ENCODE data around the gene SCUBE3. TPM values are rescaled to one million over a fixed set of nuclear protein-coding genes. Genes with fewer than 3 reads are reported as not detected.

The SCUBE3 gene
- total RNA-seq, 2 experiments from 2014 or later: 0.02 TPM; not detected in 1

DNA sequence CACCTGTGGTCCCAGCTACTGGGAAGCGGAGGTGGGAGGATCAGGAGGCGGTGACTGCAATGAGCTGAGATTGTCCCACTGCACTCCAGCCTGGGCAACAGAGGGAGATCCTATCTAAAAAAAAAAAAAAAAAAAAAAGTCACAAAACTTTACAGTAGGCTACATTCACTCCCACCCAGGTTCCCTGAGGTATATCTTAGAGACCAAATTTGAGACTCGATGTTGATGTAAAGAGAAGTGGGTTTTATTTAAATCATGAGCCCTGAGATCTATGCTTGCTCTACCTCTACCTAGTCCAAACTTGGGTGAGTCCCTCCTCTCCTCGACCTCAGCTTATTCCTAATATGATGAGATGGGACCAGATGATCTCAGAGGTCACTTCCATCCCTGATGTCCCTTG lies 75.1 kb downstream of the SCUBE3 start:
- intact Hi-C loops (cut with micrococcal nuclease): no loop called here
- CTCF ChIA-PET: interaction anchor here (1.0 to 1.2 kb wide), 3 partner anchors 39 to 161 kb away, joined by 3 to 4 read pairs (median 3); no protein-coding TSS in a partner anchor
- Mint-ChIP-seq H3K4me1 (ENCODE audit: low read depth) (no peaks in the 10 kb centered on the region), H3K27me3 (no peaks in the 10 kb centered on the region), H3K4me3 (no peak overlapping the region), H3K36me3 (peaks cover 29% of the 10 kb centered on the region), H3K9me3 (no peaks in the 10 kb centered on the region), H3K27ac (no peak overlapping the region)
- POLR2A ChIA-PET: no interaction called here
- no peak for DNase-seq

DNA sequence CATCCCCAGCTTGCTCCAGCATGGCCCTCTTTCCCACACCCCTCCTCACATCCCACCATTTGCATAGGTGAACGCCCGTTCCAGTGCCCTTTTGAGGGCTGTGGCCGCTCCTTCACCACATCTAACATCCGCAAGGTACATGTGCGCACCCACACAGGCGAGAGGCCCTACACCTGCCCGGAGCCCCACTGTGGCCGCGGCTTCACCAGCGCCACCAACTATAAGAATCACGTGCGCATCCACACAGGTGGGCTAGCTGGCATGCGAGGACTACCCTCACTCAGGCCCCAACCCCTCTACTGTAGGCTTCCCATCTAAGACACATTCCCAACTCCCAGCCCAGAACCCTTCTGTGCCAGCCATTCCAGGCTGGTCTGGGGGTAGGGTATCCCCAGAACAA lies 77.7 kb downstream of the SCUBE3 start:
- no peak overlapping the region for H3K4me3 Mint-ChIP-seq
- H3K9me3 Mint-ChIP-seq: no peaks in the 10 kb centered on the region
- DNase-seq: no peak
- H3K36me3 Mint-ChIP-seq: peaks cover 21% of the 10 kb centered on the region
- no peaks in the 10 kb centered on the region for H3K27me3 Mint-ChIP-seq
- CTCF ChIA-PET: interaction anchor here (11.0 kb wide), 1 partner anchor 159 kb away, joined by 192 read pairs; the partner anchor contains the start of gene FANCE
- POLR2A ChIA-PET: no interaction called here
- H3K4me1 Mint-ChIP-seq (ENCODE audit: low read depth): no peaks in the 10 kb centered on the region
- H3K27ac Mint-ChIP-seq: no peak overlapping the region
- intact Hi-C loops (cut with micrococcal nuclease): no loop called here

GRCh38 chr6:35292494-35292893 lies 78.7 kb downstream of the SCUBE3 start:
- no peak overlapping the region for H3K27ac Mint-ChIP-seq
- intact Hi-C loops (cut with micrococcal nuclease): no loop called here
- no peak for DNase-seq
- H3K9me3 Mint-ChIP-seq: no peaks in the 10 kb centered on the region
- peaks cover 4% of the 10 kb centered on the region for H3K4me1 Mint-ChIP-seq (ENCODE audit: low read depth)
- H3K4me3 Mint-ChIP-seq: no peak overlapping the region
- no peaks in the 10 kb centered on the region for H3K27me3 Mint-ChIP-seq
- ChIA-PET CTCF (interaction anchor here (2.2 to 11.0 kb wide), 4 partner anchors 11 to 174 kb away, joined by 7 to 232 read pairs (median 103); partner anchors contain the start of gene FANCE), POLR2A (interaction anchor here (0.5 kb wide), 1 partner anchor 682 kb away, joined by 3 read pairs; no protein-coding TSS in a partner anchor)
- H3K36me3 Mint-ChIP-seq: peaks cover 19% of the 10 kb centered on the region

DNA sequence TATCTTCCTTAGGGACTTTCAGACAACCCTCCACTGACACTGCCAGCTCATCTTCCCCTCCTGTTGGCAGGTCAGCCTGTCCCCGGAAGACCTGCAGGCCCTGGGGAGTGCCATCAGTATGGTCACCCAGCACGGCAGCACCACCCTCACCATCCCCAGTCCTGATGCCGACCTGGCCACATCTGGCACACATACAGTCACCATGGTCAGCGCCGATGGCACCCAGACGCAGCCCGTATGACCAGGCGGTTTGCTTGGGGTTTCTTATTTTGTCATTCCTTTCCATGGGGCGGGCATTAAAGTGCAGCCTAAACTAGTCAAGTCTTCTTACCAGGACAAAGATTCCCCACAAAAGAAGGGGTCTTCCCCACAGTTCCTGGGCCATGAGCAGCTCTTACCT lies 79.9 kb downstream of the SCUBE3 start:
- no peak for DNase-seq
- Mint-ChIP-seq H3K27ac (no peak overlapping the region), H3K4me1 (ENCODE audit: low read depth) (peaks cover 5% of the 10 kb centered on the region), H3K36me3 (peaks cover 19% of the 10 kb centered on the region), H3K27me3 (no peaks in the 10 kb centered on the region), H3K9me3 (no peaks in the 10 kb centered on the region), H3K4me3 (no peak overlapping the region)
- intact Hi-C loops (cut with micrococcal nuclease): no loop called here
- ChIA-PET CTCF (interaction anchor here (0.6 to 11.0 kb wide), 22 partner anchors 8 to 258 kb away, joined by 3 to 232 read pairs (median 3); partner anchors contain the start of genes FANCE, PPARD and ZNF76), POLR2A (no interaction called here)

GRCh38 chr6:35294308-35294945 lies 80.7 kb downstream of the SCUBE3 start:
- CTCF ChIA-PET: interaction anchor here (0.7 to 11.0 kb wide), 21 partner anchors 9 to 257 kb away, joined by 3 to 232 read pairs (median 4); partner anchors contain the start of genes FANCE, PPARD and ZNF76
- no peaks in the 10 kb centered on the region for H3K9me3 Mint-ChIP-seq
- DNase-seq: peak; percentile 63
- no peaks in the 10 kb centered on the region for H3K27me3 Mint-ChIP-seq
- H3K36me3 Mint-ChIP-seq: peaks cover 16% of the 10 kb centered on the region
- intact Hi-C loops (cut with micrococcal nuclease): no loop called here
- POLR2A ChIA-PET: no interaction called here
- H3K4me3 Mint-ChIP-seq: no peak overlapping the region
- H3K4me1 Mint-ChIP-seq (ENCODE audit: low read depth): peaks cover 12% of the 10 kb centered on the region
- H3K27ac Mint-ChIP-seq: no peak overlapping the region

DNA sequence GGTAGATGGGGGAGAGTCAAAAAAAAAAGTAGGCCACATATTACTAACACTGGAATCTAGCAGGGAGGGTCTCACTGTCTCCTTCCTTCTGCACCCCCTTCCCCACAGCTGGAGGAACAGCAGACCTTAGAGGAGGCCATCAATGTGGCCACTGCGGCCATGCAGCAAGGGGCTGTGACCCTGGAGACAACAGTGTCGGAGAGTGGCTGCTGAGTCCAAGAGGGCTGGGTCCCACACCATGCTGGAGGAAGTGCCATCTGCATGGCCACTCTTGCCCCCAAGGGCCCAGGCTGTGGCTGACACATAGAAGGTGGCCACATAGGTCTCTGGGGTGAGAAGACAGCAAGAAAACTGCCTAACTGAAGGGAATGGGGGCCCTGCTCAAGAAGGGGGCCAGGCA lies 81.3 kb downstream of the SCUBE3 start:
- Mint-ChIP-seq H3K4me3 (no peak overlapping the region), H3K9me3 (no peaks in the 10 kb centered on the region), H3K27ac (no peak overlapping the region), H3K27me3 (no peaks in the 10 kb centered on the region), H3K36me3 (peaks cover 17% of the 10 kb centered on the region), H3K4me1 (ENCODE audit: low read depth) (peaks cover 18% of the 10 kb centered on the region)
- CTCF ChIA-PET: interaction anchor here (0.6 to 11.0 kb wide), 9 partner anchors 8 to 380 kb away, joined by 3 to 232 read pairs (median 27); partner anchors contain the start of genes FANCE, PPARD and RPL10A
- POLR2A ChIA-PET: interaction anchor here (1.5 kb wide), 1 partner anchor 33 kb away, joined by 6 read pairs; no protein-coding TSS in a partner anchor
- intact Hi-C loops (cut with micrococcal nuclease): no loop called here
- no peak for DNase-seq

DNA sequence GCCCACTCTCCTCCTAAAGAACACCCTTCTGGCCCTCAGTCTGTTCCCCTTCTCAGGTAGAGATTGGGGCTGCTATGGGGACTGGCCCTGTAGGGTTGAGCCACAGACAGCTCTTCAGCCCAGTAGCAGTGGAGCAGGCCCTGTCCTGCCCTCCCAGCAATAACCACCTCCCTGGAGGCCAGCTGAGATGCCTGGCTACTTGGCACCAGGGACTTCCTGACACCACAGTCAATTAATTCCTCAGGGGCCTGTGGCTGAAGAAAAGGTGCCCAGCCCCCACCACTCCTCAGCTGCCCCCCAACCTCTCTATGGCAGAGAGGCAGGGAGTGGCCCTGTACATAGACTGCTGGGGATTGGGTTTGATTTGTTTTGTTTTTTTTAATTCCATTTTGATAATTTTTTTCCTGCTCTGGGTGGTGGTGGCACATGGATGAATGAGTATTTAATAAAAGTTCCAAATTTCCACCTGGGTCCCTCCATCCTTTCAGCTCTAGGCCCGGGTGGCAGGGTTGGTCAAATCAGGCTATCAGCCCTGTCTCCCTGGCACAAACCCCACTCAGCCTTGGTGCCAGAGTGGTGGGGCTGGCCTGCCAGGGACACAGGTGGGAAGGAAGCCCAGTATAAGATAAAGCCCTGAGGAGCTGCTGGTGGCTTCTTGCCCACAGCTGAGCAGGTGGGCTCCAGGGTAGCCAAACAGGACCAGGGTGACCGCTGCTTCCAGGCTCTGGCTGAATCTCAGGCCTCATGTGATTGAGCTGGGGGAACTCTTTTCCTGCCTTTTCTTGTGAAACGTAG lies 82.0 kb downstream of the SCUBE3 start:
- Mint-ChIP-seq H3K9me3 (no peaks in the 10 kb centered on the region), H3K27ac (no peak overlapping the region), H3K4me1 (ENCODE audit: low read depth) (peaks cover 25% of the 10 kb centered on the region), H3K4me3 (no peak overlapping the region), H3K27me3 (no peaks in the 10 kb centered on the region), H3K36me3 (peaks cover 19% of the 10 kb centered on the region)
- ChIA-PET POLR2A (interaction anchor here (1.5 kb wide), 1 partner anchor 32 kb away, joined by 6 read pairs; no protein-coding TSS in a partner anchor), CTCF (interaction anchor here (0.6 to 11.0 kb wide), 13 partner anchors 9 to 380 kb away, joined by 3 to 232 read pairs (median 9); partner anchors contain the start of genes FANCE, PPARD and RPL10A)
- intact Hi-C loops (cut with micrococcal nuclease): no loop called here
- DNase-seq: no peak

- no peaks in the 10 kb centered on the region for H3K27me3 Mint-ChIP-seq
- ChIA-PET CTCF (interaction anchor here (0.7 to 11.0 kb wide), 19 partner anchors 9 to 440 kb away, joined by 3 to 232 read pairs (median 6); partner anchors contain the start of genes ARMC12, FANCE, PPARD and RPL10A), POLR2A (interaction anchor here (0.6 to 1.8 kb wide), 4 partner anchors 31 to 174 kb away, joined by 3 to 6 read pairs (median 4); no protein-coding TSS in a partner anchor)
- H3K36me3 Mint-ChIP-seq: peaks cover 15% of the 10 kb centered on the region
- intact Hi-C loops (cut with micrococcal nuclease): loop anchor here (1.0 kb wide), 4 partner anchors 30 to 171 kb away; partner anchors contain the start of genes PPARD and RPL10A
- H3K4me3 Mint-ChIP-seq: peak overlapping the region; percentile 86
- DNase-seq: no peak
- peak overlapping the region; percentile 96 for H3K27ac Mint-ChIP-seq
- H3K4me1 Mint-ChIP-seq (ENCODE audit: low read depth): peaks cover 38% of the 10 kb centered on the region
- H3K9me3 Mint-ChIP-seq: no peaks in the 10 kb centered on the region
Measured at GRCh38 chr6:35296931-35297600, 83.3 kb downstream of the SCUBE3 start.

GRCh38 chr6:35297601-35298481 lies 84.1 kb downstream of the SCUBE3 start, which contains the start of gene DEF6:
DEF6 (plus strand) TSS chr6:35297818; CDS start chr6:35297857, 39 bp downstream.
- intact Hi-C loops (cut with micrococcal nuclease): loop anchor here (1.0 to 2.0 kb wide), 5 partner anchors 15 to 170 kb away; partner anchors contain the start of genes PPARD and RPL10A
- H3K9me3 Mint-ChIP-seq: no peaks in the 10 kb centered on the region
- H3K4me1 Mint-ChIP-seq (ENCODE audit: low read depth): peaks cover 45% of the 10 kb centered on the region
- DNase-seq: peak; percentile 95
- H3K27me3 Mint-ChIP-seq: no peaks in the 10 kb centered on the region
- H3K27ac Mint-ChIP-seq: peak within 1 kb of the TSS; percentile 96
- ChIA-PET POLR2A (interaction anchor here (0.6 to 1.8 kb wide), 12 partner anchors 16 to 174 kb away, joined by 3 to 7 read pairs (median 4); partner anchors contain the start of genes FANCE and ZNF76), CTCF (interaction anchor here (0.7 to 11.0 kb wide), 19 partner anchors 10 to 439 kb away, joined by 3 to 232 read pairs (median 6); partner anchors contain the start of genes ARMC12, FANCE, PPARD and RPL10A)
- peaks cover 15% of the 10 kb centered on the region for H3K36me3 Mint-ChIP-seq
- peak within 1 kb of the TSS; percentile 86 for H3K4me3 Mint-ChIP-seq

- peak; percentile 41 for DNase-seq
- H3K9me3 Mint-ChIP-seq: no peaks in the 10 kb centered on the region
- peak overlapping the region; percentile 96 for H3K27ac Mint-ChIP-seq
- H3K27me3 Mint-ChIP-seq: no peaks in the 10 kb centered on the region
- intact Hi-C loops (cut with micrococcal nuclease): loop anchor here (2.0 kb wide), 1 partner anchor 14 kb away; no protein-coding TSS in a partner anchor
- ChIA-PET POLR2A (interaction anchor here (0.7 to 1.8 kb wide), 9 partner anchors 15 to 173 kb away, joined by 3 to 7 read pairs (median 4); partner anchors contain the start of genes FANCE and ZNF76), CTCF (interaction anchor here (1.1 to 11.0 kb wide), 8 partner anchors 11 to 438 kb away, joined by 3 to 232 read pairs (median 22); partner anchors contain the start of genes ARMC12, FANCE, PPARD and RPL10A)
- H3K4me3 Mint-ChIP-seq: peak overlapping the region; percentile 86
- H3K36me3 Mint-ChIP-seq: peaks cover 18% of the 10 kb centered on the region
- peaks cover 53% of the 10 kb centered on the region for H3K4me1 Mint-ChIP-seq (ENCODE audit: low read depth)
Measured at GRCh38 chr6:35298625-35299140, 84.9 kb downstream of the SCUBE3 start.
